Measurements from ENCODE around the gene CCDC54.

GRCh38 chr3:107395066-107395465 lies 17.8 kb downstream of the CCDC54 start:
- TF ChIP-seq CTCF (IDR thresholded peaks at IDR 0.05; ENCODE audit: low read length) (no peak), EZH2 (IDR thresholded peaks at IDR 0.05; ENCODE audit: borderline replicate concordance, low read length) (no peak)

Measured in OCI-LY1 (cell line).